Trophoblast cell (in vitro differentiated cells and primary cell): ENCODE data around the gene DAAM2.

Experiments
- DNase-seq, 2 donors: peaks; one replicate each; pipeline ENCODE4 v3.0.0-alpha.2; 2016
- H2AFZ ChIP-seq: 2 replicates; pipeline ENCODE4 v1.6.1; 2013; ENCODE audit warnings: low read length, moderate library complexity, mild to moderate bottlenecking; ENCODE audit not compliant: insufficient read depth, poor library complexity
- H2AK5ac ChIP-seq: 2 replicates; pipeline ENCODE4 v1.6.1; 2013; ENCODE audit warnings: mild to moderate bottlenecking, low read length
- H2BK120ac ChIP-seq: 2 replicates; pipeline ENCODE4 v1.6.1; 2013; ENCODE audit warnings: low read length, mild to moderate bottlenecking, moderate library complexity; ENCODE audit not compliant: insufficient read depth, poor library complexity
- H2BK12ac ChIP-seq: 2 replicates; pipeline ENCODE4 v1.6.1; 2013; ENCODE audit warnings: mild to moderate bottlenecking, low read length, moderate library complexity
- H2BK5ac ChIP-seq: 2 replicates; pipeline ENCODE4 v1.6.1; 2013; ENCODE audit warnings: low read length, low read depth, moderate library complexity, mild to moderate bottlenecking; ENCODE audit not compliant: poor library complexity
- H3K14ac ChIP-seq: 2 replicates; pipeline ENCODE4 v1.6.1; 2013; ENCODE audit warnings: mild to moderate bottlenecking, low read length
- H3K18ac ChIP-seq: 2 replicates; pipeline ENCODE4 v1.6.1; 2013; ENCODE audit warnings: mild to moderate bottlenecking, low read length
- H3K23ac ChIP-seq: 2 replicates; pipeline ENCODE4 v1.6.1; 2013; ENCODE audit warnings: low read length
- H3K27ac ChIP-seq: 2 replicates; pipeline ENCODE4 v1.5.1; 2013; ENCODE audit warnings: low read depth, mild to moderate bottlenecking, inconsistent platforms, low read length, moderate library complexity
- H3K27me3 ChIP-seq: 2 replicates; pipeline ENCODE4 v1.6.1; 2013; ENCODE audit warnings: inconsistent platforms, mild to moderate bottlenecking, low read length, moderate library complexity; ENCODE audit not compliant: insufficient read depth
- H3K36me3 ChIP-seq, 2 experiments: 1 replicate in 1 of 2; 2 replicates in 1 of 2; pipeline ENCODE4 v1.6.1; 2013; ENCODE audit warnings: low read length in 2 of 2, mild to moderate bottlenecking in 2 of 2, moderate library complexity in 1 of 2; ENCODE audit not compliant: insufficient read depth in 2 of 2, control insufficient read depth in 1 of 2
- H3K4ac ChIP-seq: 2 replicates; pipeline ENCODE4 v1.6.1; 2013; ENCODE audit warnings: low read depth, mild to moderate bottlenecking, low read length, moderate library complexity
- H3K4me1 ChIP-seq, 2 experiments: 1 replicate in 1 of 2; 2 replicates in 1 of 2; pipeline ENCODE4 v1.6.1; 2013; ENCODE audit warnings: low read length in 2 of 2, mild to moderate bottlenecking in 2 of 2, moderate library complexity in 1 of 2; ENCODE audit not compliant: insufficient read depth in 2 of 2, control insufficient read depth in 1 of 2
- H3K4me2 ChIP-seq: 2 replicates; pipeline ENCODE4 v1.6.1; 2013; ENCODE audit warnings: inconsistent platforms, mild to moderate bottlenecking, low read length, moderate library complexity
- H3K4me3 ChIP-seq: 2 replicates; pipeline ENCODE4 v1.5.1; 2013; ENCODE audit warnings: mild to moderate bottlenecking, low read depth, low read length, inconsistent platforms
- H3K79me1 ChIP-seq: one replicate; pipeline ENCODE4 v1.6.1; 2013; ENCODE audit warnings: low read length
- H3K79me2 ChIP-seq: 2 replicates; pipeline ENCODE4 v1.6.1; 2013; ENCODE audit warnings: low read length, mild to moderate bottlenecking; ENCODE audit not compliant: control insufficient read depth, insufficient read depth, poor library complexity
- H3K9ac ChIP-seq: 2 replicates; pipeline ENCODE4 v1.6.1; 2013; ENCODE audit warnings: mild to moderate bottlenecking, low read length
- H3K9me3 ChIP-seq: 2 replicates; pipeline ENCODE4 v1.6.1; 2013; ENCODE audit warnings: low read depth, mild to moderate bottlenecking, control low read depth, inconsistent platforms, low read length; ENCODE audit not compliant: insufficient read depth
- H4K12ac ChIP-seq: 2 replicates; pipeline ENCODE4 v1.6.1; 2013; ENCODE audit warnings: low read depth, mild to moderate bottlenecking, low read length, moderate library complexity
- H4K8ac ChIP-seq: 2 replicates; pipeline ENCODE4 v1.6.1; 2013; ENCODE audit warnings: low read depth, mild to moderate bottlenecking, low read length, moderate library complexity
- H4K91ac ChIP-seq: one replicate; pipeline ENCODE4 v1.6.1; 2013; ENCODE audit warnings: low read depth, mild to moderate bottlenecking, low read length, moderate library complexity
- WGBS: extraction: QIAGEN DNeasy Blood & Tissue Kit; methylation state at CpG from one replicate; pipeline ENCODE4 v1.1.7; 2013; ENCODE audit warnings: missing lambda C conversion rate; ENCODE audit not compliant: insufficient read length, insufficient coverage; ENCODE audit errors: extremely low coverage; 5-methylcytosine and 5-hydroxymethylcytosine counted together

DAAM2 gene

DNA sequence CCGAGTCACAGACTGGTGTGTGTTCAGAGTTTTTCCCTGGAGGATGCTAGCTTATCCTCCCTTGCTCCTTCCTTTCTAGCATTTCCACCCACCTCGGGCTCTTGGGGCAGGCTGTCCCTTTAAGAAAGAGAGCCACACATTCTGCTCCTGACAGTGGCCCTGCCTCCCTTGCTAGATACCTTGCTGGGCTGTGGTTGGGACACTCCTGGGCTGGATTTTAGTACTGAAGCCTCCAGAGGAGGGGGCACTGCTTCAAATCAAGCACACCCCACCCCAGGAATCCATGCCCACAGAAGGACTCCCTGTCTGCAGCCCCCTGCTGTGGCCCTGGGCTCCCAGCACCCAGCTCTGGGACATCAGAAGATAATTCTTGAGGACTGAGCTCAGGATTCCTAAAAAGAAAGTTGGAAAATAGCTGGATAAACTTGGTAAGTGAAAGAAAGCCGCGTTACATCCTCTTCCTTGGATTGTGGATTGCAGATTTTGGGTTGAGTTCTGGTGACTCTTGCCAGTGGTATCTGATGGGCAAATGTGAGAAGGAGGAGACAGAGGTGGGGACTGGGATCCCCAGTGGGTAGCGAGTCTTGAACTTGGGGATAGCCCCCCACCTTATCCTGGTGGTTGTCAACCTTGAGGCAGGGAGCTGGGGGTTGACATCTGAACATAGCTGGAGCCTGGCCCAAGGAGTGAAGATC lies 29.0 kb downstream of the DAAM2 start:
- H2BK120ac ChIP-seq, result no peak overlapping the region
- no peak overlapping the region for H2BK5ac ChIP-seq
- no peaks in the 10 kb centered on the region for H3K9me3 ChIP-seq
- H3K36me3 ChIP-seq, result no peaks in the 10 kb centered on the region
- H3K4me2 ChIP-seq, result no peak overlapping the region
- H3K27me3 ChIP-seq, result no peaks in the 10 kb centered on the region
- H3K4me1 ChIP-seq, result peaks cover 0 to 6% of the 10 kb centered on the region in 2 experiments
- H3K79me2 ChIP-seq, result no peaks in the 10 kb centered on the region
- no peak overlapping the region for H4K91ac ChIP-seq
- H4K8ac ChIP-seq, result no peak overlapping the region
- H2AK5ac ChIP-seq, result no peak overlapping the region
- H2BK12ac ChIP-seq, result no peak overlapping the region
- H3K79me1 ChIP-seq, result no peaks in the 10 kb centered on the region
- H3K14ac ChIP-seq, result no peak overlapping the region
- no CpG with 5 or more reads among the region's 5 CpGs for WGBS
- H3K23ac ChIP-seq, result no peak overlapping the region
- no peak overlapping the region for H3K27ac ChIP-seq
- DNase-seq, result no peak
- no peak overlapping the region for H3K4me3 ChIP-seq
- H4K12ac ChIP-seq, result no peak overlapping the region
- no peak overlapping the region for H3K18ac ChIP-seq
- H3K4ac ChIP-seq, result no peak overlapping the region
- H3K9ac ChIP-seq, result no peak overlapping the region
- no peak overlapping the region for H2AFZ ChIP-seq

- H3K4me1 ChIP-seq, result peaks cover 0 to 6% of the 10 kb centered on the region in 2 experiments
- no peaks in the 10 kb centered on the region for H3K9me3 ChIP-seq
- no peak overlapping the region for H4K91ac ChIP-seq
- H2BK5ac ChIP-seq, result no peak overlapping the region
- no peak overlapping the region for H3K9ac ChIP-seq
- no peaks in the 10 kb centered on the region for H3K79me2 ChIP-seq
- no peak overlapping the region for H4K8ac ChIP-seq
- no peak for DNase-seq
- no peaks in the 10 kb centered on the region for H3K79me1 ChIP-seq
- no peak overlapping the region for H3K23ac ChIP-seq
- no peak overlapping the region for H4K12ac ChIP-seq
- no peak overlapping the region for H2BK12ac ChIP-seq
- H3K4ac ChIP-seq, result no peak overlapping the region
- H3K14ac ChIP-seq, result no peak overlapping the region
- WGBS, result no CpG with 5 or more reads among the region's 7 CpGs
- no peak overlapping the region for H2AFZ ChIP-seq
- no peak overlapping the region for H3K18ac ChIP-seq
- no peak overlapping the region for H3K4me2 ChIP-seq
- no peak overlapping the region for H3K27ac ChIP-seq
- H3K27me3 ChIP-seq, result no peaks in the 10 kb centered on the region
- H3K36me3 ChIP-seq, result no peaks in the 10 kb centered on the region
- no peak overlapping the region for H2BK120ac ChIP-seq
- no peak overlapping the region for H2AK5ac ChIP-seq
- H3K4me3 ChIP-seq, result no peak overlapping the region
Observed at GRCh38 chr6:39821742-39822532, 29.8 kb downstream of the DAAM2 start.

DNA sequence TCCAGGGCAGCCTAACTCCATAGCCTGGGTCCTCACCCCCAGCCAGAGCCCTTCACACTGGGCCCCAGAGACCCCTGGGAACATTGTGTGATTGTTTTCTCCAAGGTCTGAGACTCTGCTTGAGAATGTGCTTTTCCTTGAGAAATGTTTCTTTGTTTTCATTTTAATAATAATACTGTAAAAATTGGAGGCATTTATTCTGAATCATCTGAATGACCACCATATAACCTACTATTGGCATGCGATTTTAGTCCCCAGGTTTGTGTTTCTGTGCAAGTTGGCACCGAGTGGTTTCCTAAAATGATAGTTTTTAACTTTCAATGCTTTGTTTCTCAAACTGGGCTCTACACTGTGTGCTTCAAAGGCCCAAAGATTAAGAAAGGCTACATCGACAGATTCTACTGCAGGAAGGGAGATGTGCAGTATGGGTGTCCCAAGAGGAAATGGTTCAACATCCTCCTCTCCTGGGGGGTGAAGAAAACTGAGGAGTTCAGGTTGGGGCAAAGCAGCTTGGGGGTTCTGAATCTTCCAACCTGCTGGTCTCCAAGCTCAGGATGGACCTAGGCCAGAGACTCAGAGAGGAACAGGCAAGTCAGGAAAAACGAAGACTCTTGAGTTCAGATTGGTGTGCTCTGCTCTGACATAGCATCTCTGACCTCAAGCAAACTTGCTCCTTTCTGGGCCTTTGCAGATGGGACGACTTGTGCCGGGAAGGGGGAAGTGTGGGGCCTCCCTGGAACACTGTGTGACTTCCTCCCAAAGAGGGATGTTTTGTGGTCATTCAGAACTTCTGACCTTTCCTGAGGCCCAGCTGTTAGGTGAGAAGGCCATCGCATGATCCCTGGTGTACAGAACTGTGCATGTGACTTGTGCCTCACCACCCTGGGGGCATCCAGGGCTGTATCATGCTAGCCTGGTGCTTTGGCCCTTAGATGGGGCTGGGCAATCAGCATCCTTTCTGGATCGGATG lies 31.0 kb downstream of the DAAM2 start:
- H3K4me1 ChIP-seq, result peaks cover 0 to 6% of the 10 kb centered on the region in 2 experiments
- H3K27ac ChIP-seq, result no peak overlapping the region
- H4K8ac ChIP-seq, result no peak overlapping the region
- no peak overlapping the region for H2BK12ac ChIP-seq
- H3K18ac ChIP-seq, result no peak overlapping the region
- no peak overlapping the region for H3K4me2 ChIP-seq
- DNase-seq, result no peak
- no peaks in the 10 kb centered on the region for H3K79me2 ChIP-seq
- no peak overlapping the region for H4K91ac ChIP-seq
- no peak overlapping the region for H3K14ac ChIP-seq
- H3K79me1 ChIP-seq, result no peaks in the 10 kb centered on the region
- no peak overlapping the region for H2BK5ac ChIP-seq
- no peaks in the 10 kb centered on the region for H3K27me3 ChIP-seq
- no peak overlapping the region for H3K9ac ChIP-seq
- H3K4ac ChIP-seq, result no peak overlapping the region
- H2AK5ac ChIP-seq, result no peak overlapping the region
- no peak overlapping the region for H4K12ac ChIP-seq
- H3K23ac ChIP-seq, result no peak overlapping the region
- H2BK120ac ChIP-seq, result no peak overlapping the region
- no CpG with 5 or more reads among the region's 8 CpGs for WGBS
- H3K36me3 ChIP-seq, result no peaks in the 10 kb centered on the region
- H3K4me3 ChIP-seq, result no peak overlapping the region
- H3K9me3 ChIP-seq, result no peaks in the 10 kb centered on the region
- H2AFZ ChIP-seq, result no peak overlapping the region
